ENCODE results near the gene DHRS11.
"Not testable (repeated sequence)": the region's sequence is repeated elsewhere in the genome, so short reads cannot be mapped to it uniquely, and the experiment has no call there.

Gene DHRS11

DNA sequence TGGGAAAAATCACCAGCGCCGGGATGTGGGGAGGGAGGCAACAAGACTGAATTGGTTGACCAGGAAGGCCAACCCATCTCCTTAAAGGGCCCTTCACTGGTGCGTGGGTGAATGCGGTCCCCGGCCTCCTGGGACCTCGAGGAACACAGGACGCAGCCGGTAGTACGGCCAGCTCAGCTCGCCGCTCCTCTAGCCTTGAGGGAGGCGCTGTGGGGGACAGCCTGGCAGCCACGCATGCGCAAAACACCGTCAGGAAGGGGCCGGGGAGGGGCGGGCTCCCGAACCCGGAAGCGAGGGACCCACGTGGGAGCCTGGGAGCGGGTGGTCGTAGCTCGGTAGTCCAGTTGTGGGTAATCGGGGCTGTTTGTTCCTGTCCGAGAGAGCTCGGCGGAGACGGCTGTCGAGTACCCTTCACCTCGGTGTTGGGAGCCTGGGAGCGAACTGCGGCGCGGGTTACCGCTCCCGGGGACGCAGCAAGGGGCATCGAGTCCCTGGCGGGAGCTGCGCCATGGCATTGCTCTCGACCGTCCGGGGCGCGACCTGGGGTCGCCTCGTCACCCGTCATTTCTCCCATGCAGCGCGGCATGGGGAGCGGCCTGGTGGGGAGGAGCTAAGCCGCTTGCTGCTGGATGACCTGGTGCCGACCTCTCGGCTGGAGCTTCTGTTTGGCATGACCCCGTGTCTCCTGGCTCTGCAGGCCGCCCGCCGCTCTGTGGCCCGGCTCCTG is 9.8 kb downstream of the DHRS11 start, which contains the start of gene MRM1:
TSS of gene MRM1 (plus strand) at position 281 of the 727 bp plus-strand sequence. CDS start at position 509, 228 bp downstream.
- Histone ChIP-seq H3K9me3 (ENCODE audit: control insufficient read depth in 5 of 5, low read length in 5 of 5) (no peaks in the 10 kb centered on the region), H3K36me3 (ENCODE audit: control insufficient read depth in 5 of 5, insufficient read depth in 5 of 5, low read length in 5 of 5) (peaks cover 0 to 7% (median 4%) of the 10 kb centered on the region in 5 donors), H3K27ac (ENCODE audit: low read depth, low read length) (peak within 1 kb of the TSS; percentile 85), H3K9ac (ENCODE audit: low read length in 5 of 5) (peak within 1 kb of the TSS; percentile 48 to 93 (median 92)), H3K27me3 (ENCODE audit: control insufficient read depth in 5 of 5, insufficient read depth in 4 of 5, low read length in 5 of 5) (no peaks in the 10 kb centered on the region), H3K4me3 (ENCODE audit: low read depth in 1 of 5, low read length in 5 of 5) (peak within 1 kb of the TSS; percentile 81 to 98 (median 85)), H3K4me1 (ENCODE audit: control insufficient read depth in 5 of 5, insufficient read depth in 5 of 5, low read length in 5 of 5) (peaks cover 9 to 22% (median 19%) of the 10 kb centered on the region in 5 donors)

DNA sequence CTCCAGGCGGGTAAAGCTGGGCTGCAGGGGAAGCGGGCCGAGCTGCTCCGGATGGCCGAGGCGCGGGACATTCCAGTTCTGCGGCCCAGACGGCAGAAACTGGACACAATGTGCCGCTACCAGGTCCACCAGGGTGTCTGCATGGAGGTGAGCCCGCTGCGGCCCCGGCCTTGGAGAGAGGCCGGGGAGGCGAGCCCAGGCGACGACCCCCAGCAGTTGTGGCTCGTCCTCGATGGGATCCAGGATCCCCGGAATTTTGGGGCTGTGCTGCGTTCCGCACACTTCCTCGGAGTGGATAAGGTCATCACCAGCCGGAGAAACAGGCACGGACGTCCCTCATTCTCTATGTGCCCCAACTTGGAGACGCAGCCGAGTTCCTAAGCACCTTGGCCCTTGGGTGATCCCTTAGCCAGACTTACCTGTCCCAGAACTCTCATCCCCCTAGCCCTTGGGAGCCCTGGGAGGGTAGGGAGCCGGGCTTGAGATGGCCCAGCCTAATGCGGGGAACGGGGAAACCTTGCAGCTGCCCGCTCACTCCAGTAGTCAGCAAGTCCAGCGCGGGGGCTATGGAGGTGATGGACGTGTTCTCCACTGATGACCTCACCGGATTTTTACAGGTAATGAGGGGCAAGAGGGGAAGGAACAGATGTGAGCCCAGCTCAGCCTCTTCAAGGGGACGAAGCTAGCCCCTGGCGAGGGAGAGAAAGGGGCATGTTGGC is 10.5 kb downstream of the DHRS11 start:
- Histone ChIP-seq H3K9me3 (ENCODE audit: control insufficient read depth in 5 of 5, low read length in 5 of 5) (no peaks in the 10 kb centered on the region), H3K9ac (ENCODE audit: low read length in 5 of 5) (peak overlapping the region; percentile 38 to 93 (median 92)), H3K36me3 (ENCODE audit: control insufficient read depth in 5 of 5, insufficient read depth in 5 of 5, low read length in 5 of 5) (peaks cover 0 to 7% (median 4%) of the 10 kb centered on the region in 5 donors), H3K27me3 (ENCODE audit: control insufficient read depth in 5 of 5, insufficient read depth in 4 of 5, low read length in 5 of 5) (no peaks in the 10 kb centered on the region), H3K4me1 (ENCODE audit: control insufficient read depth in 5 of 5, insufficient read depth in 5 of 5, low read length in 5 of 5) (peaks cover 9 to 22% (median 19%) of the 10 kb centered on the region in 5 donors), H3K27ac (ENCODE audit: low read depth, low read length) (peak overlapping the region; percentile 85), H3K4me3 (ENCODE audit: low read depth in 1 of 5, low read length in 5 of 5) (peak overlapping the region; percentile 80 to 98 (median 85))

DNA sequence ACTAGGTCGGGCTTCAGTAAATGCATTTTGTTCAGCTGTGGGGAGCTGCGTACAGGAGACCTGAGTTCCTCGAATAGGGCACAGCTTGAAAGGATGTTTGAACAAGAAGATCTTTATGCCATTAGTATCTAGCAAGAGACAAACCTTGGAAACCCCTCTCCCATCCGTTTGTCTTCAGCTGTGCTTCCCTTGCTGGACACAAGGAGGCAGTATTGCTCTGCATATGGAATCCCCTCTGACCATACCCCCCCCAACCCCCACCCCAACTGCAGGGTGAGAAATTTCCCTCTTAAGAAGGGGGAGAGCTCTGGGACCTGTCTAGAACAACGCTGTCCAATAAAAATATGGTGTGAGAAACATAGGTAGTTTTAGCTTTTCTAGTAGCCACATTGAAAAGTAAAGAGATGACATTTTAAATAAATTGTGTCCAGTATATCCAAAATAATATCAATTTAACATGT is 11.3 kb downstream of the DHRS11 start:
- H3K9me3 ChIP-seq (ENCODE audit: control insufficient read depth in 5 of 5, low read length in 5 of 5): no peaks in the 10 kb centered on the region
- H3K27ac ChIP-seq (ENCODE audit: low read depth, low read length): no peak overlapping the region
- H3K9ac ChIP-seq (ENCODE audit: low read length in 5 of 5): peak overlapping the region in 3 of 5 donors; percentile 76 to 93 (median 93)
- peaks cover 9 to 22% (median 19%) of the 10 kb centered on the region in 5 donors for H3K4me1 ChIP-seq (ENCODE audit: control insufficient read depth in 5 of 5, insufficient read depth in 5 of 5, low read length in 5 of 5)
- H3K27me3 ChIP-seq (ENCODE audit: control insufficient read depth in 5 of 5, insufficient read depth in 4 of 5, low read length in 5 of 5): no peaks in the 10 kb centered on the region
- peak overlapping the region; percentile 80 to 98 (median 85) for H3K4me3 ChIP-seq (ENCODE audit: low read depth in 1 of 5, low read length in 5 of 5)
- H3K36me3 ChIP-seq (ENCODE audit: control insufficient read depth in 5 of 5, insufficient read depth in 5 of 5, low read length in 5 of 5): peaks cover 0 to 7% (median 5%) of the 10 kb centered on the region in 5 donors

DNA sequence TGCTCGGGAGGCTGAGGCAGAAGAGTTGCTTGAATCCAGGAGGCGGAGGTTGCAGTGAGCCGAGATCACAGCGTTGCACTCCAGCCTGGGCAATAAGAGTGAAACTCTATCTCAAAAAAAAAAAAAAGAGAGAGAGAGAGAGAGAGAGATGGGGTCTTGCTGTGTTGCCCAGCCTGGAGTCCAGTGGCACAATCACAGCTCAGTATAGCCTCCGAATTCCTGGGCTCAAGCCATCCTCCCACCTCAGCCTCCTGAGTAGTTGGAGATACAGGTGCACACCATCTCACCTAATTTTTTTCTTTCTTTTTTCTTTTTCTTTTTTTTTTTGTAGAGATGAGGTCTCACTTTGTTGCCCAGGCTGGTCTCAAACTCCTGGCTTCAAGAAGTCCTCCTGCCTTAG is 13.3 kb downstream of the DHRS11 start:
- H3K4me3 ChIP-seq (ENCODE audit: low read depth in 1 of 5, low read length in 5 of 5); H3K9ac ChIP-seq (ENCODE audit: low read length in 5 of 5); H3K9me3 ChIP-seq (ENCODE audit: control insufficient read depth in 5 of 5, low read length in 5 of 5); H3K36me3 ChIP-seq (ENCODE audit: control insufficient read depth in 5 of 5, insufficient read depth in 5 of 5, low read length in 5 of 5); H3K27me3 ChIP-seq (ENCODE audit: control insufficient read depth in 5 of 5, insufficient read depth in 4 of 5, low read length in 5 of 5); H3K27ac ChIP-seq (ENCODE audit: low read depth, low read length): not testable (repeated sequence)
- peaks cover 9 to 29% (median 27%) of the 10 kb centered on the region in 5 donors for H3K4me1 ChIP-seq (ENCODE audit: control insufficient read depth in 5 of 5, insufficient read depth in 5 of 5, low read length in 5 of 5)

DNA sequence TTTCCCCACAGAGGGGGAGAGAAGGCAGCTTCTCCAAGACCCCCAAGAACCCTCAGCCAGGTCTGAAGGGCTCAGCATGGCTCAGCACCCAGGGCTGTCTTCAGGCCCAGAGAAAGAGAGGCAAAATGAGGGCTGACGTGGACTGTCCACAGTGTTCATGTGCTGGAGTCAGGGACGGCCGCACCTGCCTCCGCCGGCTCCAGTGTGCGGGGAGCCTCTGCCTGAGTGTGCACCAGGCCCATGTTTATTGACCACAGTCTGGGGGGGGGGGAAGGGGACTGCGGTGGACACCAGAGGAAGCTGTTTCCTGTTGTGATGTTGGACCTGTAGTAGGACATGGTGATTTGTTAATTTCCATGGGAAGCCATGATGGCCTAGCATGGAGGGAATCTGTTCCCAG is 16.6 kb downstream of the DHRS11 start:
- H3K9me3 ChIP-seq (ENCODE audit: control insufficient read depth in 5 of 5, low read length in 5 of 5): no peaks in the 10 kb centered on the region
- H3K27me3 ChIP-seq (ENCODE audit: control insufficient read depth in 5 of 5, insufficient read depth in 4 of 5, low read length in 5 of 5): peaks cover 0 to 2% (median 0%) of the 10 kb centered on the region in 5 donors
- H3K36me3 ChIP-seq (ENCODE audit: control insufficient read depth in 5 of 5, insufficient read depth in 5 of 5, low read length in 5 of 5): peaks cover 0 to 7% (median 0%) of the 10 kb centered on the region in 5 donors
- no peak overlapping the region for H3K27ac ChIP-seq (ENCODE audit: low read depth, low read length)
- H3K4me3 ChIP-seq (ENCODE audit: low read depth in 1 of 5, low read length in 5 of 5): no peak overlapping the region
- H3K9ac ChIP-seq (ENCODE audit: low read length in 5 of 5): no peak overlapping the region
- H3K4me1 ChIP-seq (ENCODE audit: control insufficient read depth in 5 of 5, insufficient read depth in 5 of 5, low read length in 5 of 5): peaks cover 0 to 9% (median 7%) of the 10 kb centered on the region in 5 donors

DNA sequence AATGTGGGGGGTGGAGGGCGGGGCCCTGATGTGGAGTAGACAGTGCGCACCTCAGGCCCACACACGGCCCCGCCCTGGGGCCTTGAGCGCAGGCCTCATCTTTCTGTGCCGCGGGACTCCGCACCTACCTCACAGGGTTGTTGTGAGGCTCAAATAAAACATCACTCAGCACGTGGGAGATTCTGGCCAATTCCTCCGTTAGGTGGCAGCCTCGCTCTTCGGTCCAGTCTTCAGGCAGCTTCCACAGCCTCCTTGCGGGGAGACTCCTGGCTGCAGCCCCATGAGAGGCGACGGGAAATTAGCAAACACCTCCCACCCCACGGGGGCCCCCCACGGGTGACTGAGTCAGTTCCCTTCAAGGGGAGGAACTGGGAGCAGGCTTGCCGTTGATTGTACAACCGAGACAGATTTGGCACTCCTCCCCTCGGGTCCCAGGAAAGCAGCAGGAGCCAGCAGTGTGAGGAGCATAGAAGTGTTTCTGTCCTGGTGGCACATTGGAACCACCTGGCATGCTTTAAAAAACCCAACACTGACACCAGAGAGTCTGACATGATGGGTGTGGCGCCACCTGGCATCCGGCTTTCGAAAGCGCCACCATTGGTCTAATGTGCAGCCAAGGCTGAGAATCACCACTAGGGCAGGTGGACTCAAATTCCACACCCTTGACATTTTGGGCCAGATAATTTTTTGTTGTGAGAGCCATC is 17.3 kb downstream of the DHRS11 start:
- Histone ChIP-seq H3K9ac (ENCODE audit: low read length in 5 of 5) (peak overlapping the region in 1 of 5 donors; percentile 7), H3K4me3 (ENCODE audit: low read depth in 1 of 5, low read length in 5 of 5) (peak overlapping the region in 1 of 5 donors; percentile 35)

DNA sequence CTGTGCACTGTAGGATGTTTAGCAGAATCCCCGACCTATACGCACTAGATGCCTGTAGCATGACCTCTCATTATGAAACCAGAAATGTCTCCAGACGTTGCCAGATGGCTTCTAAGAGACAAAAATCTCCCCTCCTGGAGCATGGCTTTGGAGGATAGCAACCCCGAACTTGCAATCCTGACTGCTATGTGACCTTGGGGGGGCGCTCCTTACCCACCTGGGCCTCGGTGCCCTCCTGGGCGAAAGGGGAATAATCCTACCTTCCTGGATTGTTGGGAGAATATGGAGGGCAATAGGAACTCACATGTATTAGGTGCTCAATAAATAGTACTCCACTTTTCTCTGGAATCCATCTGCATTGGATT is 17.8 kb downstream of the DHRS11 start:
- Histone ChIP-seq H3K27ac (ENCODE audit: low read depth, low read length) (no peak overlapping the region), H3K9ac (ENCODE audit: low read length in 5 of 5) (no peak overlapping the region), H3K36me3 (ENCODE audit: control insufficient read depth in 5 of 5, insufficient read depth in 5 of 5, low read length in 5 of 5) (peaks cover 0 to 7% (median 0%) of the 10 kb centered on the region in 5 donors), H3K4me1 (ENCODE audit: control insufficient read depth in 5 of 5, insufficient read depth in 5 of 5, low read length in 5 of 5) (peaks cover 0 to 9% (median 7%) of the 10 kb centered on the region in 5 donors), H3K9me3 (ENCODE audit: control insufficient read depth in 5 of 5, low read length in 5 of 5) (no peaks in the 10 kb centered on the region), H3K4me3 (ENCODE audit: low read depth in 1 of 5, low read length in 5 of 5) (no peak overlapping the region), H3K27me3 (ENCODE audit: control insufficient read depth in 5 of 5, insufficient read depth in 4 of 5, low read length in 5 of 5) (peaks cover 0 to 12% (median 9%) of the 10 kb centered on the region in 5 donors)

More for the DNA sequence above, 17.3 kb downstream of the DHRS11 start:
- no peak overlapping the region for H3K27ac ChIP-seq (ENCODE audit: low read depth, low read length)
- peaks cover 0 to 7% (median 5%) of the 10 kb centered on the region in 5 donors for H3K27me3 ChIP-seq (ENCODE audit: control insufficient read depth in 5 of 5, insufficient read depth in 4 of 5, low read length in 5 of 5)
- peaks cover 0 to 7% (median 0%) of the 10 kb centered on the region in 5 donors for H3K36me3 ChIP-seq (ENCODE audit: control insufficient read depth in 5 of 5, insufficient read depth in 5 of 5, low read length in 5 of 5)
- no peaks in the 10 kb centered on the region for H3K9me3 ChIP-seq (ENCODE audit: control insufficient read depth in 5 of 5, low read length in 5 of 5)
- H3K4me1 ChIP-seq (ENCODE audit: control insufficient read depth in 5 of 5, insufficient read depth in 5 of 5, low read length in 5 of 5): peaks cover 0 to 9% (median 7%) of the 10 kb centered on the region in 5 donors

DNA sequence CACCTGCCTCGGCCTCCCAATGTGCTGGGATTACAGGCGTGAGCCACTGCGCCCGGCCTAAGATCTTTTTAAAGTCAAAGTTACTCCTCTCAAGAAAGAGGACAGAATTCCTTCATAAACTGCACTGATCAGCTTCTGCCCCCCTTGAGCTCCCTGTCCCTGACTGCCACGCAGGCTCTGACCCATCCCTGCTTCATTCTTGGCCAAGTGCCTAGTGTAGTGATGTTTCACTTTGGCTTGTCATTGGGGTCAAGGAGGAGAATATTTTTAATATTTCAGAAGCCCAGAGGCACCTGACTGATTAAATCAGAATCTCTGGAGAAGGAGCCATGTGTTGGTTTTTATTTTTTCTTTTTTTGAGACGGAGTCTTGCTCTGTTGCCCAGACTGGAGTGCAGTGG is 18.8 kb downstream of the DHRS11 start:
- Histone ChIP-seq H3K9me3 (ENCODE audit: control insufficient read depth in 5 of 5, low read length in 5 of 5) (no peaks in the 10 kb centered on the region), H3K4me3 (ENCODE audit: low read depth in 1 of 5, low read length in 5 of 5) (no peak overlapping the region), H3K9ac (ENCODE audit: low read length in 5 of 5) (no peak overlapping the region), H3K4me1 (ENCODE audit: control insufficient read depth in 5 of 5, insufficient read depth in 5 of 5, low read length in 5 of 5) (peaks cover 0 to 9% (median 7%) of the 10 kb centered on the region in 5 donors), H3K36me3 (ENCODE audit: control insufficient read depth in 5 of 5, insufficient read depth in 5 of 5, low read length in 5 of 5) (peaks cover 0 to 7% (median 0%) of the 10 kb centered on the region in 5 donors), H3K27me3 (ENCODE audit: control insufficient read depth in 5 of 5, insufficient read depth in 4 of 5, low read length in 5 of 5) (peaks cover 0 to 14% (median 9%) of the 10 kb centered on the region in 5 donors), H3K27ac (ENCODE audit: low read depth, low read length) (no peak overlapping the region)

DNA sequence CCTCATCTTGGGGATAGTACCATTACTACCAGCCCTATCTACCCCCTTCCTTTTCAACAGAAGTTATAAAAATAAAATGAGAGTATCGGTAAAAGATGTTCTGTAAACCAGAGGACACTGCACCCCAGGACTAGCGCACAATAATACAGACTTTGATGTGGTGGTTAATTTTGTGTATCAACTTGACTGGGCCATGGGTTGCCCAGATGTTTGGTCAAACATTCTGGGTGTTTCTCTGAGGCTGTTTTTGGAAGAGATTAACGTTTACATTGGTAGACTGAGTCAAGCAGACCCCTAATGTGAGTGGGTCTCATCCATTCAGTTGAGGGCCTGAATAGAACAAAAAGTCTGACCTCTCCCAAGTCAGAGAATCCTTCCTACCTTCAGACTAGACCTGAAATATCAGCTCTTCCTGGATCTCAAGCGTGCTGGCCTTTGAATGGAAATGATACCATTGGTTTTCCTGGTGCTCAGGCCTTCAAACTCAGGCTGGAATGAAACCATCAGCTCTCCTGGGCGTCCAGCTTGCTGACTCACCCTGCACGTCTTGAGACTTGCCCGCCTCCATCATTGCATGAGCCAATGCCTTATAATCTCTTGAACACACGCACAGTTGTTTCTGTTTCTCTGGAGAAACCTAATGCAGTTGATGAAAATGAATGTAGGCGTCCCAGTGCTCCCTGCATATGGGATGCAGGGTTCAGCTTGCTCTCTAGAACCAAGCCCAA is 19.8 kb downstream of the DHRS11 start:
- H3K4me1 ChIP-seq (ENCODE audit: control insufficient read depth in 5 of 5, insufficient read depth in 5 of 5, low read length in 5 of 5): peaks cover 0 to 9% (median 7%) of the 10 kb centered on the region in 5 donors
- no peak overlapping the region for H3K4me3 ChIP-seq (ENCODE audit: low read depth in 1 of 5, low read length in 5 of 5)
- no peak overlapping the region for H3K9ac ChIP-seq (ENCODE audit: low read length in 5 of 5)
- H3K27ac ChIP-seq (ENCODE audit: low read depth, low read length): no peak overlapping the region
- no peaks in the 10 kb centered on the region for H3K9me3 ChIP-seq (ENCODE audit: control insufficient read depth in 5 of 5, low read length in 5 of 5)
- peaks cover 0 to 7% (median 0%) of the 10 kb centered on the region in 5 donors for H3K36me3 ChIP-seq (ENCODE audit: control insufficient read depth in 5 of 5, insufficient read depth in 5 of 5, low read length in 5 of 5)
- peaks cover 0 to 20% (median 11%) of the 10 kb centered on the region in 5 donors for H3K27me3 ChIP-seq (ENCODE audit: control insufficient read depth in 5 of 5, insufficient read depth in 4 of 5, low read length in 5 of 5)
